PFSK-1 (cell line): ENCODE measurements around the gene NUTF2.

Experiments used
- FOXP2 ChIP-seq: optimal IDR thresholded peaks from 2 replicates; pipeline ENCODE3; 2011; ENCODE audit warnings: borderline replicate concordance, control low read depth, inconsistent platforms; ENCODE audit not compliant: insufficient read depth; ENCODE audit errors: extremely low read length, extremely low read depth
- POLR2AphosphoS5 ChIP-seq: IDR thresholded peaks from 2 replicates; pipeline ENCODE4 v1.6.1; 2012; ENCODE audit warnings: low read depth, mild to moderate bottlenecking, control low read depth, low read length, moderate library complexity
- SIN3A ChIP-seq: IDR thresholded peaks from 2 replicates; pipeline ENCODE4 v1.6.1; 2012; ENCODE audit warnings: mild to moderate bottlenecking, low read length, moderate library complexity, borderline replicate concordance; ENCODE audit not compliant: insufficient read depth
- TAF1 ChIP-seq: IDR thresholded peaks from 2 replicates; pipeline ENCODE4 v1.6.1; 2012; ENCODE audit warnings: low read length, control low read depth, borderline replicate concordance; ENCODE audit not compliant: insufficient read depth
- TF ChIP-seq, protein P1 (sequence below), 2 experiments: IDR thresholded peaks; 2 replicates each; pipeline versions ENCODE4 v1.6.1 to v1.8.0; 2011 to 2012; ENCODE audit warnings: low read depth in 2 of 2, low read length in 2 of 2, control low read depth in 1 of 2, inconsistent platforms in 1 of 2, mild to moderate bottlenecking in 1 of 2, moderate library complexity in 1 of 2; ENCODE audit not compliant: insufficient read depth in 1 of 2

NUTF2 gene

DNA sequence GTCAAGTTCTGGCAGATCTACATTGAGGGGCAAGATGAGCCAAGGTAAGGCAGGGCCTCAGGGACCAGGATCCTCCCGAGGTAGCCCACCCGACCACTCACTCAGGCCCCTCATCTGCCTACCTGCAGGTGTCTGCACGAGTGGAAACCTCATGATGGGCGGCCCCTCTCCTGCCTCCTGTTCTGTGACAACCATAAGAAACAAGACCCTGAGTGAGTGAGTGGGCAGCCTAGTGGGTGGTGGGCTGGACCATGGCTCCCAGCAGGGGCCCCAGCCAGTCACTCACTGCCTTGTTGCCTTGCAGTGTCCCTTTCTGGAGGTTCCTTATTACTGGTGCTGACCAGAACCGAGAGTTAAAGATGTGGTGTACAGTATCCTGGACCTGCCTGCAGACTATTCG lies 31.5 kb downstream of the NUTF2 start:
- TF ChIP-seq TAF1 (no peak), SIN3A (no peak), POLR2AphosphoS5 (no peak)

GRCh38 chr16:67878846-67879245 lies 32.1 kb downstream of the NUTF2 start:
- TF ChIP-seq, protein P1, sequence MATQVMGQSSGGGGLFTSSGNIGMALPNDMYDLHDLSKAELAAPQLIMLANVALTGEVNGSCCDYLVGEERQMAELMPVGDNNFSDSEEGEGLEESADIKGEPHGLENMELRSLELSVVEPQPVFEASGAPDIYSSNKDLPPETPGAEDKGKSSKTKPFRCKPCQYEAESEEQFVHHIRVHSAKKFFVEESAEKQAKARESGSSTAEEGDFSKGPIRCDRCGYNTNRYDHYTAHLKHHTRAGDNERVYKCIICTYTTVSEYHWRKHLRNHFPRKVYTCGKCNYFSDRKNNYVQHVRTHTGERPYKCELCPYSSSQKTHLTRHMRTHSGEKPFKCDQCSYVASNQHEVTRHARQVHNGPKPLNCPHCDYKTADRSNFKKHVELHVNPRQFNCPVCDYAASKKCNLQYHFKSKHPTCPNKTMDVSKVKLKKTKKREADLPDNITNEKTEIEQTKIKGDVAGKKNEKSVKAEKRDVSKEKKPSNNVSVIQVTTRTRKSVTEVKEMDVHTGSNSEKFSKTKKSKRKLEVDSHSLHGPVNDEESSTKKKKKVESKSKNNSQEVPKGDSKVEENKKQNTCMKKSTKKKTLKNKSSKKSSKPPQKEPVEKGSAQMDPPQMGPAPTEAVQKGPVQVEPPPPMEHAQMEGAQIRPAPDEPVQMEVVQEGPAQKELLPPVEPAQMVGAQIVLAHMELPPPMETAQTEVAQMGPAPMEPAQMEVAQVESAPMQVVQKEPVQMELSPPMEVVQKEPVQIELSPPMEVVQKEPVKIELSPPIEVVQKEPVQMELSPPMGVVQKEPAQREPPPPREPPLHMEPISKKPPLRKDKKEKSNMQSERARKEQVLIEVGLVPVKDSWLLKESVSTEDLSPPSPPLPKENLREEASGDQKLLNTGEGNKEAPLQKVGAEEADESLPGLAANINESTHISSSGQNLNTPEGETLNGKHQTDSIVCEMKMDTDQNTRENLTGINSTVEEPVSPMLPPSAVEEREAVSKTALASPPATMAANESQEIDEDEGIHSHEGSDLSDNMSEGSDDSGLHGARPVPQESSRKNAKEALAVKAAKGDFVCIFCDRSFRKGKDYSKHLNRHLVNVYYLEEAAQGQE (IDR thresholded peaks at IDR 0.05; ENCODE audit: insufficient read depth in 1 of 2, low read depth in 2 of 2, low read length in 2 of 2): no peak
- TF ChIP-seq FOXP2 (no peak), POLR2AphosphoS5 (no peak), TAF1 (no peak), SIN3A (no peak)

DNA sequence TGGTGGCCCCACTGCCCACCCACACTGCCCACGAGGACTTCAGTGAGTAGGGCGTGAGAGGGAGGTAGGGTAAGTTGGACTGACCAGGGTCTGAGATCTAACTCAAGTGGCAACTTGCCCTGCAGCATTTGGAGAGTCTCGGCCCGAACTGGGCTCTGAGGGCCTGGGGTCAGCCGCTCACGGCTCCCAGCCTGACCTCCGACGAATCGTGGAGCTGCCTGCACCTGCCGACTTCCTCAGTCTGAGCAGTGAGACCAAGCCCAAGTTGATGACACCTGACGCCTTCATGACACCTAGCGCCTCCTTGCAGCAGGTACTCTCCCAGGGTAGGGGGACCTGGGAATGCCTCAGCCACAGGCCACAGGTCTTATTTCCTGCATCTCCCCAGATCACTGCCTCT lies 32.7 kb downstream of the NUTF2 start:
- no peak for TF ChIP-seq FOXP2
- TF ChIP-seq, protein P1 (IDR thresholded peaks at IDR 0.05; ENCODE audit: insufficient read depth in 1 of 2, low read depth in 2 of 2, low read length in 2 of 2): no peak
- TF ChIP-seq TAF1: no peak
- no peak for TF ChIP-seq POLR2AphosphoS5
- no peak for TF ChIP-seq SIN3A

- TF ChIP-seq FOXP2: no peak
- TF ChIP-seq, protein P1 (IDR thresholded peaks at IDR 0.05; ENCODE audit: insufficient read depth in 1 of 2, low read depth in 2 of 2, low read length in 2 of 2): no peak
- TF ChIP-seq SIN3A: no peak
- no peak for TF ChIP-seq TAF1
- TF ChIP-seq POLR2AphosphoS5: no peak
Observed at GRCh38 chr16:67879936-67880335, 33.2 kb downstream of the NUTF2 start.

DNA sequence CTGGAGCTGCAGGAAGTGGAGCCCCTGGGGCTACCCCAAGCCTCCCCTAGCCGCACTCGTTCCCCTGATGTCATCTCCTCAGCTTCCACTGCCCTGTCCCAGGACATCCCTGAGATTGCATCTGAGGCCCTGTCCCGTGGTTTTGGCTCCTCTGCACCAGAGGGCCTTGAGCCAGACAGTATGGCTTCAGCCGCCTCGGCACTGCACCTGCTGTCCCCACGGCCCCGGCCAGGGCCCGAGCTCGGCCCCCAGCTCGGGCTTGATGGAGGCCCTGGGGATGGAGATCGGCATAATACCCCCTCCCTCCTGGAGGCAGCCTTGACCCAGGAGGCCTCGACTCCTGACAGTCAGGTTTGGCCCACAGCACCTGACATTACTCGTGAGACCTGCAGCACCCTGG lies 33.9 kb downstream of the NUTF2 start:
- TF ChIP-seq TAF1: no peak
- TF ChIP-seq POLR2AphosphoS5: no peak
- TF ChIP-seq FOXP2: no peak
- TF ChIP-seq SIN3A: no peak
- TF ChIP-seq, protein P1 (IDR thresholded peaks at IDR 0.05; ENCODE audit: insufficient read depth in 1 of 2, low read depth in 2 of 2, low read length in 2 of 2): no peak
